SK-N-SH (cell line): Measurements from ENCODE around the gene SLC7A6OS. TPM values are rescaled to one million over a fixed set of nuclear protein-coding genes. Genes with fewer than 3 reads are reported as not detected.

ENCODE experiments used
- CTCF ChIA-PET: fragments of 300-600, 350-600 bp; formaldehyde crosslinking; extraction: SDS; loops from one replicate; lab custom pipeline; 2021; lab: Yijun Ruan, JAX
- POLR2A ChIA-PET: fragments of 350-600 bp; sonication (Branson Sonifier 250); formaldehyde crosslinking; extraction: SDS; loops from one replicate; lab custom pipeline; 2020; ENCODE audit warnings: antibody characterized with exemption, inconsistent platforms; lab: Yijun Ruan, JAX
- DNase-seq: peaks from one replicate; pipeline ENCODE4 v3.0.0; 2012
- H2AFZ ChIP-seq: fragments of 200-600 bp; sonication (generic); 2 replicates; pipeline ENCODE4 v1.8.1; 2016; ENCODE audit warnings: antibody characterized with exemption, mild to moderate bottlenecking, low read depth
- H3F3A ChIP-seq: fragments of 200-600 bp; sonication (generic); replicated peaks from 2 replicates; pipeline ENCODE3; 2016; ENCODE audit warnings: antibody characterized with exemption, mild to moderate bottlenecking; ENCODE audit not compliant: insufficient read depth
- H3K27ac ChIP-seq, 2 experiments: fragments of 200-500 bp in 1 of 2; fragments of 200-600 bp in 1 of 2; sonication (Bioruptor generic) in 1 of 2; sonication (generic), shearing (Covaris generic) in 1 of 2; 2 replicates each; pipeline versions ENCODE4 v1.5.1 to v1.6.1; 2014 to 2016; ENCODE audit warnings: low read depth in 2 of 2, inconsistent platforms in 1 of 2, low read length in 1 of 2, mild to moderate bottlenecking in 1 of 2, mixed read lengths in 1 of 2
- H3K27me3 ChIP-seq: fragments of 200-600 bp; sonication (generic), shearing (Covaris generic); 2 replicates; pipeline ENCODE4 v1.6.1; 2016; ENCODE audit warnings: mixed run types; ENCODE audit not compliant: insufficient read depth
- H3K36me3 ChIP-seq, 2 experiments: fragments of 200-500 bp in 1 of 2; fragments of 200-600 bp in 1 of 2; sonication (Bioruptor generic) in 1 of 2; sonication (generic) in 1 of 2; replicated peaks in 1 of 2; 2 replicates each; pipeline versions ENCODE3 to v1.5.1; 2014 to 2016; ENCODE audit warnings: low read length in 1 of 2, mild to moderate bottlenecking in 1 of 2; ENCODE audit not compliant: insufficient read depth in 2 of 2, control insufficient read depth in 1 of 2
- H3K4me1 ChIP-seq, 2 experiments: fragments of 200-500 bp in 1 of 2; fragments of 200-600 bp in 1 of 2; sonication (Bioruptor generic) in 1 of 2; sonication (generic), shearing (Covaris generic) in 1 of 2; 2 replicates each; pipeline versions ENCODE4 v1.5.1 to v1.6.1; 2014 to 2016; ENCODE audit warnings: low read depth in 1 of 2, low read length in 1 of 2, mixed run types in 1 of 2; ENCODE audit not compliant: insufficient read depth in 2 of 2, control insufficient read depth in 1 of 2
- H3K4me2 ChIP-seq: fragments of 200-600 bp; sonication (generic), shearing (Covaris generic); 2 replicates; pipeline ENCODE4 v1.6.1; 2017; ENCODE audit warnings: mixed run types
- H3K4me3 ChIP-seq, 2 experiments: fragments of 200-500 bp in 1 of 2; fragments of 200-600 bp in 1 of 2; sonication (Bioruptor generic) in 1 of 2; sonication (generic), shearing (Covaris generic) in 1 of 2; 2 replicates each; pipeline versions ENCODE4 v1.5.1 to v1.8.1; 2014 to 2016; ENCODE audit warnings: low read depth in 2 of 2, inconsistent platforms in 1 of 2, low read length in 1 of 2, mild to moderate bottlenecking in 1 of 2, mixed read lengths in 1 of 2, moderate library complexity in 1 of 2
- H3K79me2 ChIP-seq: fragments of 200-600 bp; sonication (generic); 2 replicates; pipeline ENCODE4 v1.8.1; 2017; ENCODE audit warnings: mild to moderate bottlenecking; ENCODE audit not compliant: insufficient read depth
- H3K9ac ChIP-seq: fragments of 200-600 bp; sonication (generic); 2 replicates; pipeline ENCODE4 v1.6.1; 2017; ENCODE audit warnings: mixed run types
- H3K9me2 ChIP-seq: fragments of 200-600 bp; sonication (generic); 2 replicates; pipeline ENCODE4 v1.6.1; 2017; ENCODE audit warnings: mixed run types
- H3K9me3 ChIP-seq: fragments of 200-600 bp; sonication (generic); 2 replicates; pipeline ENCODE4 v1.6.1; 2017; ENCODE audit warnings: mixed run types, mild to moderate bottlenecking, moderate library complexity
- H4K20me1 ChIP-seq: fragments of 200-600 bp; sonication (generic); 2 replicates; pipeline ENCODE4 v1.6.1; 2017; ENCODE audit warnings: mild to moderate bottlenecking, mixed run types; ENCODE audit not compliant: insufficient read depth
- FOSL2 ChIP-seq: IDR thresholded peaks from 2 replicates; pipeline ENCODE4 v1.4.0; 2012; ENCODE audit warnings: low read depth, mild to moderate bottlenecking, moderate library complexity, borderline replicate concordance
- GABPA ChIP-seq: IDR thresholded peaks from 2 replicates; pipeline ENCODE4 v1.4.0; 2012; ENCODE audit warnings: low read depth, mild to moderate bottlenecking
- IRF3 ChIP-seq: fragments of 150-350 bp; IDR thresholded peaks from 2 replicates; pipeline ENCODE4 v1.6.1; 2016; ENCODE audit warnings: mild to moderate bottlenecking, low read depth, low read length
- JUND ChIP-seq: IDR thresholded peaks from 2 replicates; pipeline ENCODE4 v1.4.0; 2012
- MAX ChIP-seq: IDR thresholded peaks from 2 replicates; pipeline ENCODE4 v1.4.0; 2012; ENCODE audit warnings: low read depth
- NFIC ChIP-seq: IDR thresholded peaks from 2 replicates; pipeline ENCODE4 v1.4.0; 2012; ENCODE audit warnings: borderline replicate concordance
- NRF1 ChIP-seq: IDR thresholded peaks from 2 replicates; pipeline ENCODE4 v1.6.1; 2012; ENCODE audit warnings: low read depth, mild to moderate bottlenecking, low read length
- PBX3 ChIP-seq: IDR thresholded peaks from 2 replicates; pipeline ENCODE4; 2012
- POLR2AphosphoS5 ChIP-seq: IDR thresholded peaks from 2 replicates; pipeline ENCODE4 v1.6.1; 2012; ENCODE audit warnings: low read depth, low read length
- RCOR1 ChIP-seq: fragments of 150-350 bp; IDR thresholded peaks from 2 replicates; pipeline ENCODE4 v1.6.1; 2017; ENCODE audit warnings: antibody characterized with exemption, low read length
- REST ChIP-seq: IDR thresholded peaks from 2 replicates; pipeline ENCODE4 v1.6.1; 2012; ENCODE audit warnings: mild to moderate bottlenecking, low read depth, low read length, moderate library complexity
- RXRA ChIP-seq: IDR thresholded peaks from 2 replicates; pipeline ENCODE4 v1.4.0; 2012; ENCODE audit warnings: low read depth, mild to moderate bottlenecking, borderline replicate concordance
- SIN3A ChIP-seq: IDR thresholded peaks from 2 replicates; pipeline ENCODE4 v1.6.1; 2012; ENCODE audit warnings: low read depth, mild to moderate bottlenecking, low read length, moderate library complexity, borderline replicate concordance
- TAF1 ChIP-seq: IDR thresholded peaks from 2 replicates; pipeline ENCODE4 v1.6.1; 2012; ENCODE audit warnings: low read depth, mild to moderate bottlenecking, low read length, moderate library complexity, borderline replicate concordance
- TEAD4 ChIP-seq: IDR thresholded peaks from 2 replicates; pipeline ENCODE4 v1.4.0; 2012; ENCODE audit warnings: mild to moderate bottlenecking, borderline replicate concordance; ENCODE audit not compliant: insufficient read depth
- WGBS: methylation state at CpG from one replicate; pipeline ENCODE4 v1.1.6; 2017; ENCODE audit warnings: low lambda C conversion rate; 5-methylcytosine and 5-hydroxymethylcytosine counted together
- polyA plus RNA-seq, 3 experiments: library from polyadenylated mRNA; depleted of rRNA; stranded (reverse); fragments of >200 nt; gene quantifications; 2 replicates each; pipeline ENCODE4 v1.2.3, GENCODE V29; 2012

SLC7A6OS gene
- polyA plus RNA-seq, 1 of the 3 experiments (the other 2 are of a cell fraction), result 6.6 TPM

GRCh38 chr16:68287276-68288251 lies 23.2 kb downstream of the SLC7A6OS start:
- no peaks in the 10 kb centered on the region for H3K9me2 ChIP-seq
- TF ChIP-seq FOSL2 (peak; percentile 33; the same call in 1 of the 2 replicates), JUND (0 out of 2 replicates have a peak, but pooled peaks have one; percentile 23), RXRA (no peak)
- CTCF ChIA-PET, result interaction anchor here (1.1 to 10.4 kb wide), 3 partner anchors 9 to 40 kb away, joined by 3 to 80 read pairs (median 3); partner anchors contain the start of gene SLC7A6
- POLR2A ChIA-PET, result interaction anchor here (0.9 kb wide), 1 partner anchor 21 kb away, joined by 7 read pairs; no protein-coding TSS in a partner anchor
- peak overlapping the region in 1 of 2 experiments; percentile 21; a peak in 1 of 4 replicates for H3K27ac ChIP-seq
- DNase-seq, result no peak
- 0 out of 2 replicates have a peak overlapping the region, but pooled peaks have one; percentile 21 for H3K4me2 ChIP-seq
- no peaks in the 10 kb centered on the region for H3K9me3 ChIP-seq
- H3F3A ChIP-seq, result no peaks in the 10 kb centered on the region
- H2AFZ ChIP-seq, result no peak overlapping the region
- H3K27me3 ChIP-seq, result no peaks in the 10 kb centered on the region
- peaks cover 15% of the 10 kb centered on the region; the same call in 1 of the 2 replicates for H4K20me1 ChIP-seq
- H3K36me3 ChIP-seq, result peaks cover 19 to 24% of the 10 kb centered on the region in 2 experiments
- no peak overlapping the region for H3K9ac ChIP-seq
- H3K79me2 ChIP-seq, result peaks cover 17% of the 10 kb centered on the region; the same call in 1 of the 2 replicates
- 94% methylated on average over 10 of the region's 11 CpGs for WGBS
- no peaks in the 10 kb centered on the region for H3K4me1 ChIP-seq
- H3K4me3 ChIP-seq, result no peak overlapping the region

GRCh38 chr16:68286153-68287074 lies 24.3 kb downstream of the SLC7A6OS start:
- no peak for DNase-seq
- WGBS, result 97% methylated on average over 12 of the region's 12 CpGs
- CTCF ChIA-PET, result interaction anchor here (0.6 to 10.4 kb wide), 3 partner anchors 24 to 81 kb away, joined by 3 to 80 read pairs (median 3); partner anchors contain the start of gene SLC7A6
- H3K4me1 ChIP-seq, result no peaks in the 10 kb centered on the region
- H3K27me3 ChIP-seq, result no peaks in the 10 kb centered on the region
- H3K9me2 ChIP-seq, result no peaks in the 10 kb centered on the region
- peaks cover 16 to 20% of the 10 kb centered on the region in 2 experiments for H3K36me3 ChIP-seq
- no peaks in the 10 kb centered on the region for H3F3A ChIP-seq
- H3K9me3 ChIP-seq, result no peaks in the 10 kb centered on the region
- peaks cover 17% of the 10 kb centered on the region; the same call in 1 of the 2 replicates for H3K79me2 ChIP-seq
- no peak overlapping the region for H3K4me3 ChIP-seq
- POLR2A ChIA-PET, result no interaction called here
- H4K20me1 ChIP-seq, result peaks cover 15% of the 10 kb centered on the region; the same call in 1 of the 2 replicates
- H3K9ac ChIP-seq, result no peak overlapping the region
- no peak for TF ChIP-seq IRF3
- TF ChIP-seq TEAD4, result no peak
- no peak for TF ChIP-seq SIN3A
- TF ChIP-seq NFIC, result no peak
- no peak for TF ChIP-seq RCOR1
- TF ChIP-seq TAF1, result no peak
- TF ChIP-seq MAX, result no peak
- no peak for TF ChIP-seq PBX3
- no peak for TF ChIP-seq NRF1
- TF ChIP-seq POLR2AphosphoS5, result no peak
- no peak for TF ChIP-seq JUND
- no peak for TF ChIP-seq GABPA
- TF ChIP-seq FOSL2, result no peak
- no peak for TF ChIP-seq REST
- H3K27ac ChIP-seq, result no peak overlapping the region
- H3K4me2 ChIP-seq, result no peak overlapping the region
- H2AFZ ChIP-seq, result no peak overlapping the region
